Brain microvascular endothelial cell (primary cell): ENCODE data around the gene KLF3.
"Not testable (repeated sequence)": the region's sequence is repeated elsewhere in the genome, so short reads cannot be mapped to it uniquely, and the experiment has no call there.

Experiments used
- DNase-seq: peaks from one replicate; pipeline ENCODE4 v3.0.0-alpha.2; 2020
- H3K27ac ChIP-seq: fragments of 250-450 bp; sonication (Bioruptor Pico); 2 replicates; pipeline ENCODE4 v1.5.1; 2020; ENCODE audit warnings: mild to moderate bottlenecking, moderate library complexity
- H3K27me3 ChIP-seq: fragments of 250-450 bp; sonication (Bioruptor Pico); replicated peaks from 2 replicates; pipeline ENCODE4 v1.5.1; 2020; ENCODE audit warnings: mild to moderate bottlenecking
- H3K36me3 ChIP-seq: fragments of 250-450 bp; sonication (Bioruptor Pico); replicated peaks from 2 replicates; pipeline ENCODE4 v1.5.1; 2020; ENCODE audit warnings: mild to moderate bottlenecking
- H3K4me3 ChIP-seq: 2 replicates; pipeline ENCODE4 v1.5.1; 2011; ENCODE audit warnings: low read depth, mild to moderate bottlenecking, control low read depth, low read length, moderate library complexity
- in situ Hi-C: cut with HindIII; loops from 2 replicates; pipeline ENCODE4 v1.10.0; 2017; ENCODE audit warnings: low sequenced_read_pairs, low pct_ligation_motif_present
- TF ChIP-seq, protein P1 (sequence below): IDR thresholded peaks from 2 replicates; pipeline ENCODE4 v1.5.1; 2011; ENCODE audit warnings: low read depth, mild to moderate bottlenecking, moderate library complexity, low read length, control low read depth, inconsistent platforms; ENCODE audit errors: missing control alignments

The KLF3 gene

DNA sequence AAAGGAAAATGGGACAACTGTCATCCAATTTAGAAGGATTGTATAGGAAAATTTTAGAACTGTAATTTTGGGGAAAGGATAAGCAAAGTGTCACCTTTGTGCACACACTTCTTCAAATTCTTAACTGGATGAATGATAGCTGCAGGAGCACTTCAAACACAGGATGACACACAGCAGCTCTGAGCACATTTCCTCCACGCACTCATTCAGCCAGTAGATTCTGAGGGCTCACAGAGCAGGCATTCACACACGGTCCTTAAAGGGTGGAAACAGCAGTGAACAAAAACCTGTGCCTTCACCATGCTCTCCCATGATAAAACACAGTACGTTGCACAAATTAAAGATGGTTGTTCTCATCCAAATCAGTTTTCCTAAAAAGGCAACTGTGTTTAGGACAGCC is 38.5 kb upstream of the KLF3 start:
- H3K27me3 ChIP-seq: no peaks in the 10 kb centered on the region
- in situ Hi-C loops: no loop called here
- H3K36me3 ChIP-seq: no peaks in the 10 kb centered on the region
- no peak overlapping the region for H3K27ac ChIP-seq
- no peak for DNase-seq
- TF ChIP-seq, protein P1, sequence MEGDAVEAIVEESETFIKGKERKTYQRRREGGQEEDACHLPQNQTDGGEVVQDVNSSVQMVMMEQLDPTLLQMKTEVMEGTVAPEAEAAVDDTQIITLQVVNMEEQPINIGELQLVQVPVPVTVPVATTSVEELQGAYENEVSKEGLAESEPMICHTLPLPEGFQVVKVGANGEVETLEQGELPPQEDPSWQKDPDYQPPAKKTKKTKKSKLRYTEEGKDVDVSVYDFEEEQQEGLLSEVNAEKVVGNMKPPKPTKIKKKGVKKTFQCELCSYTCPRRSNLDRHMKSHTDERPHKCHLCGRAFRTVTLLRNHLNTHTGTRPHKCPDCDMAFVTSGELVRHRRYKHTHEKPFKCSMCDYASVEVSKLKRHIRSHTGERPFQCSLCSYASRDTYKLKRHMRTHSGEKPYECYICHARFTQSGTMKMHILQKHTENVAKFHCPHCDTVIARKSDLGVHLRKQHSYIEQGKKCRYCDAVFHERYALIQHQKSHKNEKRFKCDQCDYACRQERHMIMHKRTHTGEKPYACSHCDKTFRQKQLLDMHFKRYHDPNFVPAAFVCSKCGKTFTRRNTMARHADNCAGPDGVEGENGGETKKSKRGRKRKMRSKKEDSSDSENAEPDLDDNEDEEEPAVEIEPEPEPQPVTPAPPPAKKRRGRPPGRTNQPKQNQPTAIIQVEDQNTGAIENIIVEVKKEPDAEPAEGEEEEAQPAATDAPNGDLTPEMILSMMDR: no peak
- H3K4me3 ChIP-seq: no peak overlapping the region

DNA sequence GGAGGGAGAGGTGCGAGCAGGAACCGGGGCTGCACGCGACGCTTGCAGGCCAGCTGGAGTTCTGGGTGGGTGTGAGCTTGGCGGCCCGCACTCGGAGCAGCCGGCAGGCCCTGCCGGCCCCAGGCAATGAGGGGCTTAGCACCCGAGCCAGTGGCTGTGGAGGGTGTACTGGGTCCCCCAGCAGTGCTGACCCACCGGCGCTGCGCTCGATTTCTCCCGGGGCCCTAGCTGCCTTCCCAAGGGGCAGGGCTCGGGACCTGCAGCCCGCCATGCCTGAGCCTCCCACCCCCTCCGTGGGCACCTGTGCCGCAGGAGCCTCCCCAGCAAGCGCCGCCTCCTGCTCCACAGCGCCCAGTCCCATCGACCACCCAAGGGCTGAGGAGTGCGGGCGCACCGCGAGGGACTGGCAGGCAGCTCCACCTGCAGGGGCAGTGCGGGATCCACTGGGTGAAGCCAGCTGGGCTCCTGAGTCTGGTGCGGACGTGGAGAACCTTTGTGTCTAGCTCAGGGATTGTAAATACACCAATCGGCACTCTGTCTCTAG is 37.0 kb upstream of the KLF3 start:
- DNase-seq, H3K4me3 ChIP-seq, in situ Hi-C loops, H3K27ac ChIP-seq, H3K27me3 ChIP-seq, H3K36me3 ChIP-seq: not testable (repeated sequence)

- Histone ChIP-seq H3K4me3 (no peak overlapping the region), H3K27ac (no peak overlapping the region), H3K36me3 (no peaks in the 10 kb centered on the region), H3K27me3 (no peaks in the 10 kb centered on the region)
- in situ Hi-C loops: no loop called here
- TF ChIP-seq, protein P1: no peak
- no peak for DNase-seq
Observed at GRCh38 chr4:38630519-38630918, 33.5 kb upstream of the KLF3 start.

GRCh38 chr4:38634047-38634759 is 29.8 kb upstream of the KLF3 start:
- H3K36me3 ChIP-seq: no peaks in the 10 kb centered on the region
- no peak for DNase-seq
- no peak overlapping the region for H3K27ac ChIP-seq
- in situ Hi-C loops: no loop called here
- no peak overlapping the region for H3K4me3 ChIP-seq
- TF ChIP-seq, protein P1: no peak
- H3K27me3 ChIP-seq: no peaks in the 10 kb centered on the region

DNA sequence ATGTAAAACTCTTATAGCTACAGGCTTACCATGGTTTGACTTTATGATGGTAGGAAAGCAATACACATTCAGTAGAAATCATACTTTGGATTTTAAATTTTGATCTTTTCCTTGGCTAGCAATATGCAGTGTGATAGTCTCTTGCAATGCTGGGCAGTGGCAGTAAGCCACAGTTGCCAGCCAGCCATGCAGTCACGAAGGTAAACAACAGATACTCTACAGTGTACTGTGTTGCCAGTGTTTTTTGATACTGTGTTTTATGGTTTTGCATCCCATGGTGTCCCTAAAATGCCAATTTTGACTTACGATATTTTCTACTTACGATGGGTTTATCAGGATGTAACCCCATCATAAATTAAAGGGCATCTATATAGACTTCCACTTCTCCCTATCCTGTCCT is 24.8 kb upstream of the KLF3 start:
- Histone ChIP-seq H3K36me3 (no peaks in the 10 kb centered on the region), H3K27me3 (no peaks in the 10 kb centered on the region), H3K27ac (no peak overlapping the region), H3K4me3 (no peak overlapping the region)
- no peak for DNase-seq
- TF ChIP-seq, protein P1: no peak
- in situ Hi-C loops: no loop called here

GRCh38 chr4:38641811-38642210 is 22.2 kb upstream of the KLF3 start:
- Histone ChIP-seq H3K36me3 (no peaks in the 10 kb centered on the region), H3K27me3 (no peaks in the 10 kb centered on the region), H3K27ac (no peak overlapping the region), H3K4me3 (no peak overlapping the region)
- DNase-seq: no peak
- in situ Hi-C loops: no loop called here
- TF ChIP-seq, protein P1: no peak
